H54 (cell line): ENCODE results near the gene KATNAL1.
A peak's percentile ranks its signal among the peaks of the same experiment; 100 is the strongest.

Experiments
- DNase-seq: peaks from one replicate; pipeline ENCODE4 v3.0.0; 2011; ENCODE audit warnings: low spot score, mixed read lengths; ENCODE audit not compliant: insufficient read length
- FAIRE-seq: peaks from 3 replicates; lab custom pipeline; 2011; peaks lifted over from hg19 to GRCh38; lab: Jason Lieb, UNC
- POLR2A ChIP-seq: IDR thresholded peaks from 2 replicates; pipeline ENCODE4 v1.6.1; 2011; ENCODE audit warnings: low read depth, mild to moderate bottlenecking, low read length

The KATNAL1 gene

GRCh38 chr13:30340331-30341250, 33.2 kb upstream of the KATNAL1 start:
- no peak for FAIRE-seq
- no peak for TF ChIP-seq POLR2A
- no peak for DNase-seq

DNA sequence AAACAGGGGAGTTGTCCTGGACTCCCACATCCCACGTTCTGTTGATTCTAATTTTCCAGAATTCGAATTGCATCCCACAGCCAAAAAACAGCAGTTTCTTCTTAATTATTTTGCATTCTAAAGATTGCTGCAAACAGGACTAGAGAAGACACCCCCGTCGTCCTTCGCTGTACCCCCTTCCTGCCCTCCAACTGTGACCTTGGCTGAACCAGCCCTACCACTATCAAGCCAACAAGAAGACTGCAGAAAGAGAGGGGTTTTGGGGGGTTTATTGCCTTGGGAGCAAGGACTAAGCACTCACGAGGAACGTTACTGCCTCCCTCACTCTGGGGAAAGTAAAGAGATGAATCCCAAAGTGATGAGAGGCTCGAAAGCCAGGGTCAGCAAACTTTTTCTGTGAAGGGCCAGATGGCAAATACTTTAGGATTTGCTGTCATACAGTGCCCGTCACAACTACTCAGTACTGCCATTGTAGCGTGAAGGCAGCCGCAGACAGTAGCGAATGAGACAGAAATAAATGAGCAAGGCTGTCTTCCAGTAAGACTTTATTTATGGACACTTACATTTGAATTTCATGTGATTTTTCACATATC, 32.5 kb upstream of the KATNAL1 start:
- TF ChIP-seq POLR2A = no peak
- no peak for FAIRE-seq

GRCh38 chr13:30338952-30339351, 31.6 kb upstream of the KATNAL1 start:
- FAIRE-seq (no peak), DNase-seq (no peak)
- TF ChIP-seq POLR2A = no peak

More for the DNA sequence above, 32.5 kb upstream of the KATNAL1 start:
- DNase-seq = no peak

DNA sequence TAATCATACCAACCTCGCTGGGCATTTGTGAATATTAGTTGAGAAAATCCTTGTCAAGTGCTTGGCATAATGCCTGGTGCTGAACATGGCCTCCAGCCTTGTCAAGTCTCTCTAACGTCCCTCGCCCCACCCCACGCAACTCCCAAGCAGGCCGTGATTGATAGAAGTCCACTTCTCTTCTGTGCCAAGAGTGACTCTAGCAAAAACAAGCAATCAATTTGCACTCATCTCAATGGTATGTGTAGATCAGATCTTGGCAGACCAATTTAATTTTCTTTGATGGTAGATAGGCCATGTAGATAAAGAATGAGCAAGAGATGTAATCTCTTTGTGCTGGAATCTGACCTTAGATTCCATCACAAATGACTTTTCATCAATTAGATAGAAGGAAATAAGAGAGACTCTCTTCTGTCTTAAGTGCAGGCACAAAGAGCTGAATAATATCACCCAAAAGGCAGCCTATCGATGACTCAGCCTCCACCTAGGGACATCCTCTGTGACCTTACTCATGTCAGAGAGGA, 31.0 kb upstream of the KATNAL1 start:
- FAIRE-seq = no peak
- no peak for DNase-seq
- TF ChIP-seq POLR2A = no peak

- no peak for TF ChIP-seq POLR2A
- no peak for FAIRE-seq
- DNase-seq = no peak
Observed at GRCh38 chr13:30337061-30337610, 29.8 kb upstream of the KATNAL1 start.

DNA sequence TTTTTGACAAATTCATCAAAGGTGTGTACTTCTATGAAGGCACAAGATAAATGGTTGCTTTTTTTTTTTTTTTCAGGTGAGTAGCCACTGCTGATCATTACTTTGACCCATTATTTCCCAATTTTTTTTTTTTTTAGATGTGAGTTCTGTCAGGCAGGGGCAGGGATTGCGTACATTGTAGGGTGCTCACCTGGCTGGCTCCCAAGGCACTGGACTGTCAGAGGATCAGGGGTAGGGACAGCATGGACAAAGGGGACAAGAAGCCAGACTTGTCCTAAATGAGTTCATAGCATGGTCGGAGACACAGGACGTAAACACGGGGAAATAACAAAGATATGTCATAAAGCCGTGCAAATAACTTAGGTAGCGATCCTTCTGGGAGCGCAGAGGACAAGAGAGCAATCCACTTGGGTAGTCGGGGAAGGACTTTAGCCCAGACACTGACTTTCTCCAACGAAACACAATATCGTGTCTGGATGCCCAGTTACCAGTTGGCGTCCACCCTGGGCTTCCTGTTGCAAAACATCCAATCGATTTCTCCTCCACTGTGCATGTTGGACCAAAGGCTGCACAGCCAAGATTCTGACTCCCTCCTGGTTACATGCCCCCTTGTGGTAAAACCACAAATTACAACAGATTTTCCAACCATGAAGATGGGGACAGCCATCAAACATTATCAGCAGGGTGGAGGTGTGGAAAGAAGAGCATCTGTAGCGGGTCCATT, 27.5 kb upstream of the KATNAL1 start:
- DNase-seq (no peak), FAIRE-seq (peak; percentile 57)
- no peak for TF ChIP-seq POLR2A

DNA sequence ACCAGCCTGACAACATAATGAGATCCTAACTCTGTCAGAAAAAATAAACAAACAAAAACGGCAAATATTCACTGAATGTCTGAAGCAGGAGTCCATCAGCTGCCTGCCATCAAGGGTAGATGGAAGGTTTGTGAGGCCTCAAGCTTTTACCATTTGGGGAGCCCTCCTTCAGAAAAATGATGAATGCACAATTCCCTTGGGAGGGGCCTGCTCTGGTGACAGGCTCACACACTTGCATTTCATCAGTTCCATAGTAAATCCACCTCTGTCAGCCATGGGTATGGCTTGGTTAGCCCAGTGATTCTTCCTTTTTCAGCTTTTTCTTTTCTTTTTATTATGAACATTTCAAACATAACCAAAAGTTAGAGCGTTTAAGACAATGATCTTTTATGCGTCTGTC, 26.3 kb upstream of the KATNAL1 start:
- no peak for TF ChIP-seq POLR2A
- DNase-seq (no peak), FAIRE-seq (no peak)

DNA sequence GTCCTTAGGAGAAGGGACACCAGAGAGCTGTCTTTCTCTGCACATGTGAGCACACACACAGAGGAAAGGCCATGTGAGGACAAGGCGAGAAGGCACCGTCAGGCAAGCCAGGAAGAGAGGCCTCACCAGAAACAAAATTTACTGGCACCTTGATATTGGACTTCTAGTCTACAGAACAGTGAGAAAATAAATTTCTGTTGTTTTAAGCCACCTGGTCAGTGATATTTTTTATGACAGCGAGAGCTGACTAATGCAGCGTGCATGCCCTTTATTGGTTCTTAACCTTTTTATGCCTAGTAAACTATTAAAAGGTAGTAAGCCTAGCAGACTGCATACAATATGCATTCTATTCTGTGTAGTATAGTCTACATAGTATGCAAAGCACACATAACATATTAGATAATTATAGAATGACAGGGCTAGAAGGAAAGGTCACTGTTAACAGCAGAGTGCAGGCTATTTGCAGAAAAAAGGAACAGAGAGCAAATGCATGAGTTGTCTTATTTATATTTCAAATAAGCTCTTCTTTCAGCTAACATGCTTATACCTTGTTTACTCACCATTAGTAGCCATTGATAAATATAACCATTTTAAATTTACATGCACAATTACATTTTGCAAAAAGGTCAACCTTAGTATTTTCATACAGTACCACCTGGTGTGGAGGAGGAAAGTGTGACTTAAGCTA, 25.2 kb upstream of the KATNAL1 start:
- no peak for TF ChIP-seq POLR2A
- FAIRE-seq = no peak
- no peak for DNase-seq

GRCh38 chr13:30331331-30331771, 24.0 kb upstream of the KATNAL1 start:
- no peak for FAIRE-seq
- DNase-seq = no peak
- no peak for TF ChIP-seq POLR2A

GRCh38 chr13:30329009-30329585, 21.7 kb upstream of the KATNAL1 start:
- no peak for FAIRE-seq
- TF ChIP-seq POLR2A = no peak
- DNase-seq = no peak

DNA sequence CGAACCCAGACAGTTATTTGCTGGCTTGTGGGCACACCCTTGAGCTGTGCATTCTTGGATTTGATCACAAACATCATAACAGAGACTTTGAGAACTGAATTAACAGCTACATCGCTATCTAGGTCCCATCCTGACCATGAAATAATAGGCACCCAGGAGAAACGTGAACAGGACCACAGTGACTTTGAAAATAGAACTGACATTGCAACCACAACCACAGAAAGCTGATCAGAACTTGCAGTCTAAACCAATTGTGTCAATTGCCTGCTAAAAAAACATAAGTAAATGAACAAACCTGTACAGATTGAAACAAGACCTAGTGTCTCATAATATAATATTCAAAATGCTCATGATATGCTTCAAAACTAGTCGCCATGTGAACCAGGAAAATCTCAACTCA, 18.3 kb upstream of the KATNAL1 start:
- no peak for TF ChIP-seq POLR2A
- FAIRE-seq = no peak
- DNase-seq = no peak

- no peak for DNase-seq
- FAIRE-seq = no peak
- TF ChIP-seq POLR2A = no peak
Observed at GRCh38 chr13:30323524-30323923, 16.2 kb upstream of the KATNAL1 start.

DNA sequence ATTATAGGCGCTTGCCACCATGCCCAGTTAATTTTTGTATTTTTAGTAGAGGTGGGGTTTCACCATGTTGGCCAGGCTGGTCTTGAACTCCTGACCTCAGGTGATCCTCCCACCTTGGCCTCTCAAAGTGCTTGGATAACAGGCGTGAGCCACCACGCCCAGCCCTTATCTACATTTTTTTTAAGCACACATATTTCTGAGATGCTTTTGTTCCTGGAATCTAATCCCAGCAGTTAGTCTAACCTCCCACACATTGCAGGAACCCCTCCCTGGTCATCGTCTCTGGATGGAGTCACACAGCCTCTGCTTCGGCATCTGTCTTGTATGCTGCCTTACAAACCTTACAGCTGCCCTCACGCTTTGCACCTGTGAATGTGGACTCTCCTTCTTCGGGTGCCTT, 15.1 kb upstream of the KATNAL1 start:
- FAIRE-seq = no peak
- DNase-seq = no peak
- no peak for TF ChIP-seq POLR2A
